GM18505 (cell line): ENCODE data around the gene IGLON5.

Experiments
- ATAC-seq: cut with Tn5 transposase; IDR thresholded peaks from one replicate; pipeline ENCODE4 v1.9.1; 2021; ENCODE audit not compliant: unreplicated experiment
- POLR2A ChIP-seq: IDR thresholded peaks from 4 replicates; pipeline ENCODE4 v1.6.1; 2011; ENCODE audit warnings: borderline replicate concordance; ENCODE audit not compliant: insufficient read depth, insufficient read length; ENCODE audit errors: extremely low read depth

The IGLON5 gene

GRCh38 chr19:51323481-51324166, 12.2 kb downstream of the IGLON5 start:
- TF ChIP-seq POLR2A: no peak

GRCh38 chr19:51324167-51324481, 12.7 kb downstream of the IGLON5 start:
- no peak for TF ChIP-seq POLR2A
- ATAC-seq: no peak

More at GRCh38 chr19:51323481-51324166, 12.2 kb downstream of the IGLON5 start:
- no peak for ATAC-seq

GRCh38 chr19:51325161-51325976, 13.9 kb downstream of the IGLON5 start:
- no peak for ATAC-seq
- TF ChIP-seq POLR2A: no peak

- no peak for ATAC-seq
- TF ChIP-seq POLR2A: no peak
Observed at GRCh38 chr19:51326216-51327065, 15.0 kb downstream of the IGLON5 start.

DNA sequence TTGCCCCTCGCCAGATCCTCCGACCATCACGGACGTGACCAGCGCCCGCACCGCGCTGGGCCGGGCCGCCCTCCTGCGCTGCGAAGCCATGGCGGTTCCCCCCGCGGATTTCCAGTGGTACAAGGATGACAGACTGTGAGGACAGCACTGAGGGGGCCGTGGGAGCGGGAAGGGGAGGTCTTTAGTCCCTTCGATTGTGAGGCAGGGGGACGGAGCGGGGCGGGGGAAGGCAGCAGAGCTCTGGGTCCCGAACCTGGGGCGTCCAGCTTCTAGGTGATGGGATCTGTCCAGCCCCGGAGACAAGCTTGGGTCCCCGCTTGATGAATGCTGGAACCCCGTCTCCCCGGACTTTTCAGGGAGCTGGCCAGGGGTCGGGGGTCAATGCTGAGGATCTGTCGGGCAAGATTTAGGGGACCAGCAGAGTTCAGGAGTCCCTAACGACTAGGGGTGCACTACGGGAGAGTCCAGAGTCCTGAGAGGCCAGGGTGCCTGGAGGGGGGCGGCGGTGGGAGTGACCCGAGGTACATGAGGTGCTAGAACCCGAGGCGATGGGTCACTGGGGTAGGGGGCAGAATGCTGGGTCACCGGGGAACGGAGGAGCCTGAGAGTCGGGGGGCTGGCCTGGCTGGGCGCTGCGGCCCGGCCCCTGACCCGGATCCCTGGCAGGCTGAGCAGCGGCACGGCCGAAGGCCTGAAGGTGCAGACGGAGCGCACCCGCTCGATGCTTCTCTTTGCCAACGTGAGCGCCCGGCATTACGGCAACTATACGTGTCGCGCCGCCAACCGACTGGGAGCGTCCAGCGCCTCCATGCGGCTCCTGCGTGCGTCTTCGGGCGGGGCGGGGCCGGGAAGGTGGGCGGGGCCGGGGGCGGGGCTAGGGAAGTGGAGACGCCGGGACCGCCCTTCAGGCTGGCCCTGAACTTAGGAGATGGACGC, 15.9 kb downstream of the IGLON5 start:
- TF ChIP-seq POLR2A: no peak
- ATAC-seq: no peak

DNA sequence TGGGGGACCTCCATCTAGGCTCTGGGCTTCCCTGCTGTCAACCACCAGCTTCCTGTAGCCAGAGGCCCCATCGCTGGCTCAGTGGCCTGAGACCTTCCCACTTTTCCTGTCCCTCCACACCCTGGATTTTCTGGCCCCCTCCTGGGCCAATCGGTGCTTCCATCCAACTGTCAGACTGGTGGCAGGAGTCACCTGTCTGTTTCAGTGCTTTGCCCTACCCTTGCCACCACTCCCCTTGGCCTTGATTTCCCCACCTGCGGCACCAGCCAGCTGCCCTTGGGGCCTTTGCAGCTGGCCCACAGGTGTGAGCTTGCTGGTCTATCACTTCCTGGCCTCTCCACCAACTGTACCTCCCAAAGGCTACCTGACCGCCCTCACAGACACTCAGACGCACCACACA, 18.0 kb downstream of the IGLON5 start:
- TF ChIP-seq POLR2A: no peak
- no peak for ATAC-seq

DNA sequence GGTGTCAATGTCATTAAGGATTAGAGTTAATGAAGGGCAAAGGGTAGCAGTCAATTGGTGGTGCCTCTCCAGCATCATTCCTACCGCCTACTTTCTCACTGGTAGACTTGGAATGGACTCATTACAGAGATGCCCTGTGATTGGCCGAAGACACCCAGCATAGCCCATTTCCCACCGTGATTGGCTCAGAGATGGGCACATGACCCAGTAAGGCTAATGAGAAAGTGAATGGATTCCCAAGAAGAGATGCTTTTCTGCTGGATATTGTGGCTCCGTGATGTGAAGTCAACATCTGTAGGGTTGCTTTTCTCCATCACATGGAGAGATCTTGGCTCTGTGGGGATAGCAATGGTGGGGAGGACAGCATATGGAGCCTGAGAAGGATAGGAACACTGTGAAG, 18.9 kb downstream of the IGLON5 start:
- TF ChIP-seq POLR2A: no peak
- no peak for ATAC-seq

- TF ChIP-seq POLR2A: no peak
- no peak for ATAC-seq
Observed at GRCh38 chr19:51331193-51331592, 19.7 kb downstream of the IGLON5 start.

DNA sequence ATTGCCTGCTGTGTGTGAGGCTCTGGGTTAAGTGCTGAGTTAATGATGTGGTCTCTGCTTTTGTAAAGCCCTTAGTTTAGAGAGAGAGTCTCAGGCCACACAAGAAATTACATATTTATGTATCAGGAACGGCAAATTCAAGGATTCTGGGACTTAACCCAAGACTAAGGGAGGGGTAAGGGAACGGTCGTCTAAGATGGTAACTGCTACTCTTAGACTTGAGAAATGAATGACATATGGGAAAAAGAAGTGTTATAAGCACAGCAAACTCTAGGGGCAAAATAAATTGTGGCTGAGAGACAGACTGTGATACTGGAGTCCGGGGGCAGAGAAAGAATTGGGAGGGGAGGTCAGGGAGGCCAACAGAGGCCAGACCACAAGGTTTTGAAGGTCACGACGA, 20.3 kb downstream of the IGLON5 start:
- TF ChIP-seq POLR2A: no peak
- no peak for ATAC-seq

GRCh38 chr19:51333836-51334460, 22.5 kb downstream of the IGLON5 start:
- no peak for ATAC-seq

DNA sequence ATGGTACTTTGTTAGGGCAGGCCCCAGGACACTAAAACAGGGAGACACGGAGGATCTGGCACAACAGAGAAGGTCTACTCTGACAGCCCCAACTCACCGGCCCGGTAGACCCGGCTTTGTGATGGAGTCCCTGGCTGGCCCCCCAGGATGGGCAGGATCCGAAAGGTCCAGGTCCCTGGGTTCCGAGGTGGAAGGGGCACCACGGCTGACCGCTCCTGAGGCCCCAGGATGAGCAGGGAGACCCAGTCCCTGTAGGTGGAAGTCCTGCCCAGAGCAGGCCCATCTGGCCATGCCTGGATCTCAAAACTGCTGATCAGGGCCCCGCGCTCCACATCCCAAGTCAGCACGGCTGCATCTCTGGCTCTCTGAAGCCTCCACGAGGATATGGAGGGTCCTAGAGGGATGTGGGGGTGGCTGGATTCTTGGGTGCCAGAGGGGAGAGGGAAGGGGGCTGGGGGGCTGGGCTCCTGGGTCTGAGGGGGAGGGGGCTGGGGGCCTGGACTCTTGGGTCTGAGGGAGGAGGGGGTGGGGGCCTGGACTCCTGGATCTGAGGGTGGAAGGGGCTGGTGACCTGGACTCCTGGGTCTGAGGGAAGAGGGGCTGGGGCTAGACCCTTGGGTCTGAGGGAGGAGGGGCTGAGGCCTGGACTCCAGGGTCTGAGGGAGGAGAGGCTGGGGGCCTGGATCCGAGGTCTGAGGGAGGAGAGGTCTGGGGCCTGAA, 25.9 kb downstream of the IGLON5 start:
- no peak for ATAC-seq
- TF ChIP-seq POLR2A: no peak

More at GRCh38 chr19:51333836-51334460, 22.5 kb downstream of the IGLON5 start:
- TF ChIP-seq POLR2A: no peak
